ENCODE results near the gene GALNT18.

The GALNT18 gene

GRCh38 chr11:11336664-11337063 is 285.1 kb downstream of the GALNT18 start (continued):
- TF ChIP-seq, protein P1, sequence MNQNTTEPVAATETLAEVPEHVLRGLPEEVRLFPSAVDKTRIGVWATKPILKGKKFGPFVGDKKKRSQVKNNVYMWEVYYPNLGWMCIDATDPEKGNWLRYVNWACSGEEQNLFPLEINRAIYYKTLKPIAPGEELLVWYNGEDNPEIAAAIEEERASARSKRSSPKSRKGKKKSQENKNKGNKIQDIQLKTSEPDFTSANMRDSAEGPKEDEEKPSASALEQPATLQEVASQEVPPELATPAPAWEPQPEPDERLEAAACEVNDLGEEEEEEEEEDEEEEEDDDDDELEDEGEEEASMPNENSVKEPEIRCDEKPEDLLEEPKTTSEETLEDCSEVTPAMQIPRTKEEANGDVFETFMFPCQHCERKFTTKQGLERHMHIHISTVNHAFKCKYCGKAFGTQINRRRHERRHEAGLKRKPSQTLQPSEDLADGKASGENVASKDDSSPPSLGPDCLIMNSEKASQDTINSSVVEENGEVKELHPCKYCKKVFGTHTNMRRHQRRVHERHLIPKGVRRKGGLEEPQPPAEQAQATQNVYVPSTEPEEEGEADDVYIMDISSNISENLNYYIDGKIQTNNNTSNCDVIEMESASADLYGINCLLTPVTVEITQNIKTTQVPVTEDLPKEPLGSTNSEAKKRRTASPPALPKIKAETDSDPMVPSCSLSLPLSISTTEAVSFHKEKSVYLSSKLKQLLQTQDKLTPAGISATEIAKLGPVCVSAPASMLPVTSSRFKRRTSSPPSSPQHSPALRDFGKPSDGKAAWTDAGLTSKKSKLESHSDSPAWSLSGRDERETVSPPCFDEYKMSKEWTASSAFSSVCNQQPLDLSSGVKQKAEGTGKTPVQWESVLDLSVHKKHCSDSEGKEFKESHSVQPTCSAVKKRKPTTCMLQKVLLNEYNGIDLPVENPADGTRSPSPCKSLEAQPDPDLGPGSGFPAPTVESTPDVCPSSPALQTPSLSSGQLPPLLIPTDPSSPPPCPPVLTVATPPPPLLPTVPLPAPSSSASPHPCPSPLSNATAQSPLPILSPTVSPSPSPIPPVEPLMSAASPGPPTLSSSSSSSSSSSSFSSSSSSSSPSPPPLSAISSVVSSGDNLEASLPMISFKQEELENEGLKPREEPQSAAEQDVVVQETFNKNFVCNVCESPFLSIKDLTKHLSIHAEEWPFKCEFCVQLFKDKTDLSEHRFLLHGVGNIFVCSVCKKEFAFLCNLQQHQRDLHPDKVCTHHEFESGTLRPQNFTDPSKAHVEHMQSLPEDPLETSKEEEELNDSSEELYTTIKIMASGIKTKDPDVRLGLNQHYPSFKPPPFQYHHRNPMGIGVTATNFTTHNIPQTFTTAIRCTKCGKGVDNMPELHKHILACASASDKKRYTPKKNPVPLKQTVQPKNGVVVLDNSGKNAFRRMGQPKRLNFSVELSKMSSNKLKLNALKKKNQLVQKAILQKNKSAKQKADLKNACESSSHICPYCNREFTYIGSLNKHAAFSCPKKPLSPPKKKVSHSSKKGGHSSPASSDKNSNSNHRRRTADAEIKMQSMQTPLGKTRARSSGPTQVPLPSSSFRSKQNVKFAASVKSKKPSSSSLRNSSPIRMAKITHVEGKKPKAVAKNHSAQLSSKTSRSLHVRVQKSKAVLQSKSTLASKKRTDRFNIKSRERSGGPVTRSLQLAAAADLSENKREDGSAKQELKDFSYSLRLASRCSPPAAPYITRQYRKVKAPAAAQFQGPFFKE (tag by site-specific recombination; IDR thresholded peaks at IDR 0.05; ENCODE audit: borderline replicate concordance) = no peak
- TF ChIP-seq ZSCAN30 (tag by site-specific recombination; IDR thresholded peaks at IDR 0.05) = no peak
- TF ChIP-seq, protein P2, sequence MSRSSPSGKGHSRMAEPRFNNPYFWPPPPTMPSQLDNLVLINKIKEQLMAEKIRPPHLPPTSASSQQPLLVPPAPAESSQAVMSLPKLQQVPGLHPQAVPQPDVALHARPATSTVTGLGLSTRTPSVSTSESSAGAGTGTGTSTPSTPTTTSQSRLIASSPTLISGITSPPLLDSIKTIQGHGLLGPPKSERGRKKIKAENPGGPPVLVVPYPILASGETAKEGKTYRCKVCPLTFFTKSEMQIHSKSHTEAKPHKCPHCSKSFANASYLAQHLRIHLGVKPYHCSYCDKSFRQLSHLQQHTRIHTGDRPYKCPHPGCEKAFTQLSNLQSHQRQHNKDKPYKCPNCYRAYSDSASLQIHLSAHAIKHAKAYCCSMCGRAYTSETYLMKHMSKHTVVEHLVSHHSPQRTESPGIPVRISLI (tag by site-specific recombination; IDR thresholded peaks at IDR 0.05) = no peak
- TF ChIP-seq EGR2 (tag by site-specific recombination; IDR thresholded peaks at IDR 0.05; ENCODE audit: low read depth) = no peak
- TF ChIP-seq ZNF600 (tag by site-specific recombination; IDR thresholded peaks at IDR 0.05) = no peak
- TF ChIP-seq, protein P3, sequence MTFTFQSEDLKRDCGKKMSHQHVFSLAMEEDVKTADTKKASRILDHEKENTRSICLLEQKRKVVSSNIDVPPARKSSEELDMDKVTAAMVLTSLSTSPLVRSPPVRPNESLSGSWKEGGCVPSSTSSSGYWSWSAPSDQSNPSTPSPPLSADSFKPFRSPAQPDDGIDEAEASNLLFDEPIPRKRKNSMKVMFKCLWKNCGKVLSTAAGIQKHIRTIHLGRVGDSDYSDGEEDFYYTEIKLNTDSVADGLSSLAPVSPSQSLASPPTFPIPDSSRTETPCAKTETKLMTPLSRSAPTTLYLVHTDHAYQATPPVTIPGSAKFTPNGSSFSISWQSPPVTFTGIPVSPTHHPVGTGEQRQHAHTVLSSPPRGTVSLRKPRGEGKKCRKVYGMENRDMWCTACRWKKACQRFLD (tag by site-specific recombination; IDR thresholded peaks at IDR 0.05) = no peak
- TF ChIP-seq, protein P4, sequence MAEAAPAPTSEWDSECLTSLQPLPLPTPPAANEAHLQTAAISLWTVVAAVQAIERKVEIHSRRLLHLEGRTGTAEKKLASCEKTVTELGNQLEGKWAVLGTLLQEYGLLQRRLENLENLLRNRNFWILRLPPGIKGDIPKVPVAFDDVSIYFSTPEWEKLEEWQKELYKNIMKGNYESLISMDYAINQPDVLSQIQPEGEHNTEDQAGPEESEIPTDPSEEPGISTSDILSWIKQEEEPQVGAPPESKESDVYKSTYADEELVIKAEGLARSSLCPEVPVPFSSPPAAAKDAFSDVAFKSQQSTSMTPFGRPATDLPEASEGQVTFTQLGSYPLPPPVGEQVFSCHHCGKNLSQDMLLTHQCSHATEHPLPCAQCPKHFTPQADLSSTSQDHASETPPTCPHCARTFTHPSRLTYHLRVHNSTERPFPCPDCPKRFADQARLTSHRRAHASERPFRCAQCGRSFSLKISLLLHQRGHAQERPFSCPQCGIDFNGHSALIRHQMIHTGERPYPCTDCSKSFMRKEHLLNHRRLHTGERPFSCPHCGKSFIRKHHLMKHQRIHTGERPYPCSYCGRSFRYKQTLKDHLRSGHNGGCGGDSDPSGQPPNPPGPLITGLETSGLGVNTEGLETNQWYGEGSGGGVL (tag by site-specific recombination; IDR thresholded peaks at IDR 0.05) = no peak
- TF ChIP-seq ZNF146 (tag by site-specific recombination; IDR thresholded peaks at IDR 0.05) = no peak
- TF ChIP-seq ZNF121 (tag by site-specific recombination; IDR thresholded peaks at IDR 0.05) = no peak
- TF ChIP-seq PRDM1 (tag by site-specific recombination; IDR thresholded peaks at IDR 0.05) = no peak

- POLR2A ChIA-PET = no interaction called here
- CTCF ChIA-PET = no interaction called here
- Histone ChIP-seq H3K4me1 (ENCODE audit: control insufficient read depth, insufficient read depth, low read length) (no peaks in the 10 kb centered on the region), H3K36me3 (ENCODE audit: control insufficient read depth in 2 of 2, insufficient read depth in 1 of 2, low read length in 2 of 2) (no peaks in the 10 kb centered on the region), H3K4me3 (ENCODE audit: low read depth, low read length) (no peak overlapping the region), H3K9me3 (ENCODE audit: control insufficient read depth, insufficient read depth, low read depth, low read length) (no peaks in the 10 kb centered on the region), H3K27ac (ENCODE audit: extremely low read depth, low read depth, low read length) (no peak overlapping the region)
- TF ChIP-seq, protein P5, sequence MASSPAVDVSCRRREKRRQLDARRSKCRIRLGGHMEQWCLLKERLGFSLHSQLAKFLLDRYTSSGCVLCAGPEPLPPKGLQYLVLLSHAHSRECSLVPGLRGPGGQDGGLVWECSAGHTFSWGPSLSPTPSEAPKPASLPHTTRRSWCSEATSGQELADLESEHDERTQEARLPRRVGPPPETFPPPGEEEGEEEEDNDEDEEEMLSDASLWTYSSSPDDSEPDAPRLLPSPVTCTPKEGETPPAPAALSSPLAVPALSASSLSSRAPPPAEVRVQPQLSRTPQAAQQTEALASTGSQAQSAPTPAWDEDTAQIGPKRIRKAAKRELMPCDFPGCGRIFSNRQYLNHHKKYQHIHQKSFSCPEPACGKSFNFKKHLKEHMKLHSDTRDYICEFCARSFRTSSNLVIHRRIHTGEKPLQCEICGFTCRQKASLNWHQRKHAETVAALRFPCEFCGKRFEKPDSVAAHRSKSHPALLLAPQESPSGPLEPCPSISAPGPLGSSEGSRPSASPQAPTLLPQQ (tag by site-specific recombination; IDR thresholded peaks at IDR 0.05) = no peak
- no peak for TF ChIP-seq ZNF580 (tag by site-specific recombination; IDR thresholded peaks at IDR 0.05)
- no peak for TF ChIP-seq ZNF624 (tag by site-specific recombination; IDR thresholded peaks at IDR 0.05)
- no peak for TF ChIP-seq ZSCAN30 (tag by site-specific recombination; IDR thresholded peaks at IDR 0.05)
- no peak for TF ChIP-seq ZNF426 (tag by site-specific recombination; IDR thresholded peaks at IDR 0.05)
- TF ChIP-seq ZNF521 (tag by site-specific recombination; IDR thresholded peaks at IDR 0.05) = no peak
- TF ChIP-seq, protein P6, sequence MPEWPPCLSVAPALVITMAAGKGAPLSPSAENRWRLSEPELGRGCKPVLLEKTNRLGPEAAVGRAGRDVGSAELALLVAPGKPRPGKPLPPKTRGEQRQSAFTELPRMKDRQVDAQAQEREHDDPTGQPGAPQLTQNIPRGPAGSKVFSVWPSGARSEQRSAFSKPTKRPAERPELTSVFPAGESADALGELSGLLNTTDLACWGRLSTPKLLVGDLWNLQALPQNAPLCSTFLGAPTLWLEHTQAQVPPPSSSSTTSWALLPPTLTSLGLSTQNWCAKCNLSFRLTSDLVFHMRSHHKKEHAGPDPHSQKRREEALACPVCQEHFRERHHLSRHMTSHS (tag by site-specific recombination; IDR thresholded peaks at IDR 0.05) = no peak
- no peak for TF ChIP-seq ZNF670 (tag by site-specific recombination; IDR thresholded peaks at IDR 0.05; ENCODE audit: low read depth)
- no peak for TF ChIP-seq ZBTB20 (tag by site-specific recombination; IDR thresholded peaks at IDR 0.05)
- TF ChIP-seq RBAK (tag by site-specific recombination; IDR thresholded peaks at IDR 0.05) = no peak
- TF ChIP-seq KLF1 (tag by site-specific recombination; IDR thresholded peaks at IDR 0.05) = no peak
- no peak for TF ChIP-seq FEZF1 (tag by site-specific recombination; IDR thresholded peaks at IDR 0.05)
- TF ChIP-seq, protein P7, sequence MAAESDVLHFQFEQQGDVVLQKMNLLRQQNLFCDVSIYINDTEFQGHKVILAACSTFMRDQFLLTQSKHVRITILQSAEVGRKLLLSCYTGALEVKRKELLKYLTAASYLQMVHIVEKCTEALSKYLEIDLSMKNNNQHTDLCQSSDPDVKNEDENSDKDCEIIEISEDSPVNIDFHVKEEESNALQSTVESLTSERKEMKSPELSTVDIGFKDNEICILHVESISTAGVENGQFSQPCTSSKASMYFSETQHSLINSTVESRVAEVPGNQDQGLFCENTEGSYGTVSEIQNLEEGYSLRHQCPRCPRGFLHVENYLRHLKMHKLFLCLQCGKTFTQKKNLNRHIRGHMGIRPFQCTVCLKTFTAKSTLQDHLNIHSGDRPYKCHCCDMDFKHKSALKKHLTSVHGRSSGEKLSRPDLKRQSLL (tag by site-specific recombination; IDR thresholded peaks at IDR 0.05) = no peak
- no peak for TF ChIP-seq ZNF239 (tag by site-specific recombination; IDR thresholded peaks at IDR 0.05)
- TF ChIP-seq ZNF133 (tag by site-specific recombination; IDR thresholded peaks at IDR 0.05) = no peak
These were observed 286.8 kb downstream of the GALNT18 start for GRCh38 chr11:11335043-11335442.
